Left ventricle myocardium superior (tissue), 1 donor: Measurements from ENCODE around the gene CCDC77. TPM values are rescaled to one million over a fixed set of nuclear protein-coding genes. Genes with fewer than 3 reads are reported as not detected.

ENCODE experiments used
- ATAC-seq: fragments of 200-7000 bp; cut with Tn5 transposase; one replicate; pipeline ENCODE4 v1.9.1; 2020; ENCODE audit warnings: mild to moderate bottlenecking, moderate library complexity
- DNase-seq: peaks from one replicate; pipeline ENCODE4 v3.0.0-alpha.2; 2020
- intact Hi-C: fragments of 100-400 bp; cut with micrococcal nuclease; formaldehyde crosslinking; loops from one replicate; pipeline ENCODE4 v1.11.0; 2022
- total RNA-seq: library from RNA; stranded (reverse); fragmentation: NEBNext Ultra II Directional; extraction: Animal tissue kit (Norgen Biotek cat#: 25700); gene quantifications from one replicate; pipeline ENCODE4 v1.2.1, GENCODE V29; 2021
- donor health status: DM: no; HTN: yes; CAD: no; lungs with severe emphysema.

The CCDC77 gene
- total RNA-seq, 1 donor from 2014 or later, result 2.8 TPM

GRCh38 chr12:473198-473597, 71.8 kb downstream of the CCDC77 start:
- ATAC-seq (no peak), DNase-seq (no peak)

GRCh38 chr12:473863-474577, 72.6 kb downstream of the CCDC77 start:
- ATAC-seq (peak; percentile 73), DNase-seq (no peak)
- intact Hi-C loops, result no loop called here

More at GRCh38 chr12:473198-473597, 71.8 kb downstream of the CCDC77 start:
- intact Hi-C loops, result no loop called here

GRCh38 chr12:475286-475685, 73.8 kb downstream of the CCDC77 start:
- intact Hi-C loops, result no loop called here
- DNase-seq, result no peak
- ATAC-seq, result no peak

DNA sequence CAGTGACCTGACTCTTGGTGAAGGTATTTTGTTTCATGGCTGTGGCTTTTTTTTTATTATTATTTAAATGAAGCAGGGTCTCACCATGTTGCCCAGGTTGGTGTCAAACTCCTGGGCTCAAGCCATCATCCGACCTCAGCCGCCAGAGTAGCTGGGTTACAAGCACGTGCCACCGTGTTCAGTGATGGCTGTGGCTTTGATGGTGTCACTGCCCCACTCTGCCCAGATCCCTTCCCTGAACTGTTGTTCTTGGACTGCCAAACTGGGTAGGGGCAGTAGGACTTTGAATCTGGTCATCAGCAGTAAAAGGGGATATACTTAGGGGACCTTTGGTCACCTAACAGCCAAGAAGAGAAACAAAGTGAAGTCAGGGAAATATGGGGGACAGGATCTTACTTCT, 77.7 kb downstream of the CCDC77 start:
- intact Hi-C loops, result no loop called here
- ATAC-seq, result no peak

DNA sequence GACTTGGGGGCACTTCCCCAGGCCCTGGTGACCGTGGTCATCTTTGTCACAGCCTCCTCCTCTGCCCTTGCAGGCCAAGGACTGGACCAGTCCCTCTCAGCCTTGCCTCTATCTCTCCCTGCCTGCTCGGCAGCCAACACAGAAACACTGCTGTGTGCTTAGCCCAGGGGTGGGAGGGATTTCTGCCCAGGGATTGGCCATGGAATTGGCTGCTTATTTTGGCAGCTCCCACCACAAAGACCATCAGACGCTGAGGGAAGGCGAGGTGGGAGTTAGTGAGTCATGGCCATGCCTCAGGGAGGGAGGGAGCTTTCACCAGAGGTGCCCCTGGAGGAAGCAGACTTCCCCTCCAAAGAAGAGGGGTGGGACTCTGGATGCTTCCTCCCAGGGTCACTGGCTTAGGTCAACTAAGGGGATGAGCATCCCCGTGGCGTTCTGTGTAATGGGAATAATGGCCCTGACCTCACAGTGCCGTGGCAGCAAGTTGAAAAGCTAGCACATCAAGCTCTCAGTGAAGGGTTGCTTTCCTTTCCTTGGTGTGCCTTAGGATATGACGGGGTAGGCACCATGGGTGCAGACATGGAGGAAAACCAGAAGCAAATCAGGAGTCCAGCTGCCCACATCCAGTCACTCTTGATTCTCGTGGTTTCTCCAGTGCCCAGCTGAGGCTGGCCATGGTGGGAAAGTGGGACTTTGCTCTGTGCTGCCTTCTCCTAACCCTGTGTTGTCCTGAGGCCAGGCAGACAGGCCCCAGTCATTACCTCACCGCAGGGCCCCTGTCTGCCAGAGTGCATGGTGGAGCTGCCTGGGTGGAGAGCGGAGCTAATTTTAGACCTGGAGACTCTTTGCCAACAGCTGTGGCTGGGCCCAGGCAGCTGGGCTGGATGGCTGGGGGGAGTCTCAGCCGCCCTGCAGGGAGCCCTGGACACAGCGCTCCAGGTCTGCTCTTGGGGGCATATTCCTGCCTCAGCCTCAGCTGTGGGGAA, 79.7 kb downstream of the CCDC77 start:
- ATAC-seq, result peak; percentile 96
- DNase-seq, result peak; percentile 83
- intact Hi-C loops, result no loop called here

More for the DNA sequence above, 77.7 kb downstream of the CCDC77 start:
- no peak for DNase-seq

DNA sequence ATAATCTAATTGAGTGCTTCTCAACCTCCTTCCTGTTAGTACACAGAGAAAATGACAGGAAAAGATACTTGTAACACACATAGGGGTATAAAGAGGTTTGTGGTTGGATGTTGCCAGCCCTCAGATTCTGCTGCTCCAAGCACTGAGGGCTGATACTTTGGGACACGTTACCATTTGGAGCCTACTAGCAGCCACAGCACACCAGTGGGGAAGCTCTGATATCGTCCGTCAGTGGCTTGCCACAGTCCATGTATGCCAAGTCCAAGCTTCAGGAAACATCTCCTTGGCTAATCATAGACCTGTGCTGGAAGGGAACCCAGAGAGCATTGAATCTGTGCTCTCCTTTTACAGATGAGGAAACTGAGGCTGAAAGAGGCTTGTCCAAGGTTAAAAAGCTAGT, 80.6 kb downstream of the CCDC77 start:
- peak; percentile 51 for ATAC-seq
- intact Hi-C loops, result no loop called here

GRCh38 chr12:484096-484495, 82.7 kb downstream of the CCDC77 start:
- intact Hi-C loops, result no loop called here
- ATAC-seq (no peak), DNase-seq (no peak)

More for the DNA sequence above, 80.6 kb downstream of the CCDC77 start:
- DNase-seq, result no peak

GRCh38 chr12:490260-490659, 88.8 kb downstream of the CCDC77 start:
- intact Hi-C loops, result no loop called here
- DNase-seq (no peak), ATAC-seq (no peak)

Other genes starting within 250 kb of the CCDC77 start
- 1.2 TPM for gene SLC6A12, start 187.5 kb upstream of the CCDC77 start, total RNA-seq
- 1.9 TPM for gene SLC6A13, start 138.8 kb upstream of the CCDC77 start, total RNA-seq
- 27.3 TPM for gene KDM5A, start 12.3 kb upstream of the CCDC77 start, total RNA-seq
- gene B4GALNT3, start 58.3 kb downstream of the CCDC77 start, total RNA-seq, result 49.6 TPM